ENCODE results near the gene MNT.
"Not testable (repeated sequence)": the region's sequence is repeated elsewhere in the genome, so short reads cannot be mapped to it uniquely, and the experiment has no call there.

MNT gene, protein sequence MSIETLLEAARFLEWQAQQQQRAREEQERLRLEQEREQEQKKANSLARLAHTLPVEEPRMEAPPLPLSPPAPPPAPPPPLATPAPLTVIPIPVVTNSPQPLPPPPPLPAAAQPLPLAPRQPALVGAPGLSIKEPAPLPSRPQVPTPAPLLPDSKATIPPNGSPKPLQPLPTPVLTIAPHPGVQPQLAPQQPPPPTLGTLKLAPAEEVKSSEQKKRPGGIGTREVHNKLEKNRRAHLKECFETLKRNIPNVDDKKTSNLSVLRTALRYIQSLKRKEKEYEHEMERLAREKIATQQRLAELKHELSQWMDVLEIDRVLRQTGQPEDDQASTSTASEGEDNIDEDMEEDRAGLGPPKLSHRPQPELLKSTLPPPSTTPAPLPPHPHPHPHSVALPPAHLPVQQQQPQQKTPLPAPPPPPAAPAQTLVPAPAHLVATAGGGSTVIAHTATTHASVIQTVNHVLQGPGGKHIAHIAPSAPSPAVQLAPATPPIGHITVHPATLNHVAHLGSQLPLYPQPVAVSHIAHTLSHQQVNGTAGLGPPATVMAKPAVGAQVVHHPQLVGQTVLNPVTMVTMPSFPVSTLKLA

GRCh38 chr17:2400877-2401425 is at the start of gene MNT:
MNT (minus strand) TSS chr17:2401060; CDS start chr17:2400712, 348 bp downstream.
- DNase-seq, result peak; percentile 97

- no peak for DNase-seq
These were observed 49.3 kb upstream of the MNT start for GRCh38 chr17:2450016-2450650.

DNA sequence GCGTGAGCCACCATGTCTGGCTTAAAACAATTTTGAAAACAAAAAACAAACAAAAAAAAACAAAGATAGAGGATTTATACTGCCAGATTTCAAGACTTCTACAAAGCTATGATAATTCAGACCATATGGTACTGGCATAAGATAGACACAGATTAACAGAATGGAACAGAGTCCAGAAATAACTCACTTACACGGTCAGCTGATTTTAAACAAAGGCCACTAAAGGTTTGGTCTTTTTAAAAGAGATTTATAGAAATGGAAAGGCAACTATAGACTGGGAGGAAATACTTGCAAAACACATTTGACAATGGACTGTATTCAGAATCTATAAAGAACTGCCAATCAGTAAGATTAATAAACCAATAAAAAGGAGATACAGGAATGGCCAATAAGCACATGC is 48.6 kb upstream of the MNT start:
- DNase-seq, result peak; percentile 55

DNA sequence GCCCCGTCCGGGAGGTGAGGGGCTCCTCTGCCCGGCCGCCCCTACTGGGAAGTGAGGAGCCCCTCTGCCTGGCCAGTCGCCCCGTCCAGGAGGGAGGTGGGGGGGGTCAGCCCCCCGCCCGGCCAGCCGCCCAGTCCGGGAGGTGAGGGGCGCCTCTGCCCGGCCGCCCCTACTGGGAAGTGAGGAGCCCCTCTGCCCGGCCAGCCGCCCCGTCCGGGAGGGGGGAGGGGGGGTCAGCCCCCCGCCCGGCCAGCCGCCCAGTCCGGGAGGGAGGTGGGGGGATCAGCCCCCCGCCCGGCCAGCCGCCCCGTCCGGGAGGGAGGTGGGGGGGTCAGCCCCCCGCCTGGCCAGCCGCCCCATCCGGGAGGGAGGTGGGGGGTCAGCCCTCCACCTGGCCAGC is 46.6 kb upstream of the MNT start:
- not testable (repeated sequence) for DNase-seq

DNA sequence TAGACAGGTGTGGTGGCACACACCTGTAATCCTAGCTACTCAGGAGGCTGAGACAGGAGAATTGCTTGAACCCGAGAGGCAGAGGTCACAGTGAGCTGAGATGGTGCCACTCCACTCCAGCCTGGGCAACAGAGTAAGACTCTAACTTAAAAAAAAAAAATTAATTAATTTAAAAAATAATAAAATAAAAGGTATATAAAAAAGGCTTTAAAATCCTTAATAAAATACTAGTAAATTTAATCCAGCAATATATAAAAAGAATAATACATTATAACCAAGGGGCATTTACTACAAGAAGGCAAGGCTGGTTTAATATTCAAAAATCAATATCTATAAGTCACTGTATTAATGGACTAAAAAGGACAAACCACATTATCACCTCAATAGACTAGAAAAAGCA is 44.8 kb upstream of the MNT start:
- no peak for DNase-seq

DNA sequence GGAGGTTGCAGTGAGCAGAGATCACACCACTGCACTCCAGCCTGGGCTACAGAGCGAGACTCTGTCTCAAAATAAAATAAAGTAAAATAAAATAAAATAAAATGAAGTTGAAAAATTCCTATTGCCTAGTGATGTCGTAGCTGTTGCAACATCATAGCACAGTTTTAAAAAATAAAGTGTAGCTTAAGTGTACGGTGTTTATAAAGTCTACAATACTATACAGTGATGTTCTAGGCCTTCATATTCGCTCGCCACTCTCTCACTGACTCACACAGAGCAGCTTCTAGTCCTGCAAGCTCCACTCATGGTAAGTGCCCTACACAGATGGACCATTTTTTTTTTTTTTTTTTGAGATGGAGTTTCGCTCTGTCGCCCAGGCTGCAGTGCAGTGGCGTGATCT is 43.5 kb upstream of the MNT start:
- no peak for DNase-seq

DNA sequence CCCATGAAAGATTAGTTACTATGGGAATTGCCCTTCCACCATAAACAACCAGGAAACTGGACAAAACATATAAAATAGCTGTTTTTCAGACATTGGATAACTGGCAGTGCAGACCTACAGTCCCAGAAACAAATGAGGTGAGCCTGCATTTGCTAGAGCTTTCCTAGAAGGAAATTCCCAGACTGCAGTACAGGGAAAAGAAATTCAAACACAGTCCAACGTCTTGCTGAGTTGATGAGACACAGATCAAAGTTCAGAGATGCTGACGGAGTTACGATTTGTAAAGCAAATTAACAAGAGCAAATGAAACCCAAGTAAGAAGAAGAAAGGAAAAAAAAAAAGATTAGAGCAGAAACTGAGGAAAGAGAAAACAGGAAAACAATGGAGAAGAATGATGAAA is 41.3 kb upstream of the MNT start:
- DNase-seq, result no peak

- no peak for DNase-seq
These were observed 40.1 kb upstream of the MNT start for GRCh38 chr17:2440930-2441329.

DNA sequence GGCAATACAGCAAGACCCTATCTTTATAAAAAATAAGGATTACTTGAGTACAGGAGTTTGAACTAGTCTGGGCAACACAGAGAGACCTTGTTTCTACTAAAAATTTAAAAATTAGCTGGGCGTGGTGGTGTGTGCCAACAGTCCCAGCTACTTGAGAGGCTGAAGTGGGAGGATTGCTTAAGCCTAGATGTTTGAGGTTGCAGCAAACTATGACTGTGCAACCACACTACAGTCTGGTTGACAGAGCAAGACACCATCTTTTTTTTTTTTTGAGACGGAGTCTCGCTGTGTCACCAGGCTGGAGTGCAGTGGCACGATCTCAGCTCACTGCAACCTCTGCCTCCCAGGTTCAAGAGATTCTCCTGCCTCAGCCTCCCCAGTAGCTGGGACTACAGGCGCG is 39.1 kb upstream of the MNT start:
- not testable (repeated sequence) for DNase-seq

DNA sequence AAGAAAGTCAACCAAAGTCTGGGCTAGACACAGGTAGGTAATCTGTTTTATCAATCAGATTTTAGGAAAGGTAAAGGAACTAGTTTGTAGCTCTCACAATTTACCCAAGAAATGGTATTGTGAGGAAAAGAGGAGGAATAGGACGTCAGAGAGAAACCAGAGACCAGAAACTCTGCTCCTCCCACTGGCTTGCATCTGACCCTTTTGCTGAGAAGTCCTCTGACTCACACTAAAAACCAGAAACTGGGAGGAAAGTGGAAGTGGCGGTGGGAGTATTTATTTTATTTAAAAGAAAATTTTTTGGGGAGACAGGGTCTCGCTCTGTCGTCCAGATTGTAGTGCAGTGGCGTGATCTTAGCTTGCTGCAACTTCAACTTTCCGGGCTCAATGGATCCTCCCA is 38.0 kb upstream of the MNT start:
- no peak for DNase-seq

DNA sequence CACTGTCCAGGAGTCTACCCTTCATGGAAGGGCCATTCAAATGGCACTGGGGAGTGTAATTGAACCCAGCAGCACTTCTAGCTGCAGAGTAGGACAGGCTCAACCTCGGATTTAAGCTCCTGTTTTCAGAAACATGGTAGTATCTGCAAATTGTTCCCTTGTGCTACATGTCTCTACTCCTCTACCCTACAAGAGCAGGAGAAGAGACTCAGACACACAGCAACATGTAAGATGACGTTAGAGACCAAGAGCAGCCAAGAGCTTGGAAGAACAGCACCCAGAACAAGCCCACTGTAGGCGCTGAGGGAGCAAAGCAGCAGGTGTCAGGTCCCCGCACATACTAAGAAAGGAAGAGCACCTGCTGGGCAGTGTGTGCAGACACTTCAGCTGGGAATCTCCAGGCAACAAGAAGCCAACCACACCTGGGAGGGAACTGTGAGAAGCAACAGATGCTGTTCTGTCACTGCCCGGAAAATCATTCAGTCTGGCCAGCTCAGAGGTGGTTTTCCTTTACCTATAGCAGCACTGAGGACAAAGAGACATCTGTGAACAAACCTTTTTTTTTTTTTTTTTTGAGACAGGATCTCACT is 35.6 kb upstream of the MNT start:
- no peak for DNase-seq

GRCh38 chr17:2435862-2436261 is 35.0 kb upstream of the MNT start:
- DNase-seq, result no peak

- no peak for DNase-seq
These were observed 34.4 kb upstream of the MNT start for GRCh38 chr17:2435181-2435741.

DNA sequence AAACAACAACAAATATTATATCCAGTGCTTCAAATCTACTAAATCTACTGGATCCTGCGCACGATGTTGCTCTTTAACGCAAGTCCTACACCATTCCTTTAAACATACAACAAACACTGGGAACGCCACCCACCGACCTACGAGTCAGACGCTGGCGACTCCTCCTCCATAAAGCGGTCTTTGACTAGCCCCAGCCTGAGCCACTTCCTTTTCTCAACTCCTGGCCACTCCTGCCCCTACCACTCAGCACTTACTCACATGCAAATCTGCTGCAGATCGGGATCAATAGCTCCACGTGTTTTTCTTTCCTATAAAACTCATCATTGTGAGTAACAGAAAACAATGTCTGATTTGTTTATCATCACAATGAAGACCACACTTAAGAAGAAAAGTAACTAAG is 32.8 kb upstream of the MNT start:
- DNase-seq, result no peak

DNA sequence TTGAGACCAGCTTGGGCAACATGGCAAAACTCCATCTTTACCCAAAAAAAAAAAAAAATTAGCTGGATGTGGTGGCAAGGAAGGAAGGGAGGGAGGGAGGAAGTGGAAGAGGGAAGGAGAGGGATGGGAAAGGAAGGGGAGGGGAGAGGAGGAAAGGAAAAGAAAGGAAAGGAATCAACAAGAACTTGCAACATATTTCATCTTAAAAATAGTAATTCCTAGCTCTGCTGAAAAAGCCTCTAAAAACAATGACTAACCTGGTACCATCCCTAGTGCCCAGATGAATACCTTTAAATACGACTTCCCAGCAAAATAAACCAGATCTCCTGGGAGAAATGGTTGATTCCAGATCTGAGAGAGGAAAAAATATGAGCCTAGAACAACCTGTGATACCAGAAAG is 27.1 kb upstream of the MNT start:
- no peak for DNase-seq

DNA sequence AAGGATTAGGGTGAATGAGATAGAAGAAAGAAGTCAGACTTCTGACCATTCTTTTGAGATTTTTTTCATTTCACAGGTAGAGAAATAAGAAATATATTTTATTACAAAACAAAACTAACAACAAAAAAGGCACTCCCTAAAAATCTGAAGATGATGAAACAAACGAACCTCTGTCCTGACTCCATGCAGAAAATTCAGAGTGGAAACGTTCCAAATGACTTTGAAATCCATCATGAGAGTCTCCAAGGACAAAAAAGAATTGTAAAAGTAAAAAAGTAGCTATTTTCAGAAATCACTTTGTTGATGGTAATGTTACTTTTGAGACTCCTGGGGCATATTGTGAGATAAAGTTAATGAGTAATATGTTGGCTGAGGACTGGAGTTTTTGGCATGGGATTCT is 26.4 kb upstream of the MNT start:
- DNase-seq, result no peak

GRCh38 chr17:2423271-2423670 is 22.4 kb upstream of the MNT start:
- DNase-seq, result peak; percentile 99

DNA sequence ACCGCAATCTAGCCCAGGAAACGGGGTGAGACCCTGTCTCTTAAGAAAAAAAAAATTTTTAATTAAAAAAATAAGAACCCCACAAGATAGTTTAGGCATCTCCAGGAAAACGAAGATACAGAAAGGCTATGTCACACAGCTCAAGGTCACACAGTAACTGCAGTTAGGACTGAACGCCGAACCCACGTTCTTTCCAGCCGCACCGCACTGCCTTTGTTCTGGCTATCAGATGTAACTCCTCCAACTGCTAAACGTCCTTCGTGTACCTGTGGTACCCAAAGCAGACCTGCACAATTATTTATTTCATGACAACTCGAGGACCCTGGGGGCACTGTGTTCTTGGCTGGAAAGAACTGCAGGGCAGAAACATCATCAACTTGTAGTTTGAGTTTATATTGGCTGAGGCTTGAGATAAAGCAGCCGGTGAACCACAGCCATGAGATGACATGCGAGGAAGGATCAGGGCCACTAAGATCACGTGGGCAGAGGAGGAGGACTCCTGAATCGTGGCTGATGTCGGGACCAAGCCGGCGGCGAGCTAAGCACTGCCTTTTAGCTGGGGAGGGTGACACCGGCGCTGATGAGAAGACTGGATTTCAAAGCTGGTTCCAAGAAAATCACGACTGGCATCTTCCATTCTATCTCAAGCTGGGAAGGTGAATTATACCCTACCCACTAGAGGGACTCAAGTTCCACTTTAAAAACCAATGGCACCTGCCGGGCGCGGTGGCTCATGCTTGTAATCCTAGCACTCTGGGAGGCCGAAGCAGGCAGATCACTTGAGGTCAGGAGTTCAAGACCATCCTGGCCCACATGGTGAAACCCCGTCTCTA is 20.7 kb upstream of the MNT start:
- peak; percentile 75 for DNase-seq

DNA sequence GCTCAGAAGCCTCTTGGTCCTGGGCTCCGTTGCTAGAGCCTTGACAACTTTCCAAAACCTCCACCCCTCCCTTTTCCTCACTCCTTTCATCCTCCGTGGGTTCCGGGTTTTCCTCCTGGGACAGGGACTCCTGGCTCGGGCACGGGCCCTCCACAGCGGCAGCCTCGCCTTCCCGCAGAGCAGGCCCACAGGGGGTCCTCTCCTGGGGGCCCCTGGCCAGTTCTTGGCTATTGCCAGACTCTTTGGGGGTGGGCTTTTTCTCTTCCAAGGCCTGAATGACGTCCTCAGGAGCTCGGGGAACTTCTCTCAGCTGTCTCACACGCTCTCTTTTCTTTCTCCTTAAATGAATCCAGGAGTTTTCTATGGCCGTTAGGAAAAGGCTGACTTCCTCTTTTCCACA is 19.3 kb upstream of the MNT start:
- DNase-seq, result no peak

DNA sequence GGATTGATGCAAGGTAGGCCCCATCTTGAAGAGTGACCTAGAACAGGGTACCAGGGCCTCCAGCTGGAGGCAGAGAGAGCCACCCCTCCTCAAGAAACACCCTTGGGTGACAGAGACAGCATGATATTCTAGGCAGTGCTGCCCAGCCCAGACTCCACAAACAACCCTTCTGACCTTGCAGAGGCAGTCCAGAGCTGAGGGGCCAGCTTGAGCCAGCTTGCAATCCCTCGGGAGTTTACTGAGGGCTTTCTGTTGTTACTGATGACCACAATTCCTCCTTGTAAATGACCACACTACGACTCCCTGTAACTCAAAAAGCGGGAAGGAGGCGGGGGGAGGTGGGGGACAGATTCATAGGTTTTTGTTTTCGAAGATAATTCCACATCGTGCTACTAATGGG is 18.6 kb upstream of the MNT start:
- DNase-seq, result no peak

- peak; percentile 71 for DNase-seq
These were observed 17.7 kb upstream of the MNT start for GRCh38 chr17:2418572-2418971.

- DNase-seq, result peak; percentile 96
These were observed 15.3 kb upstream of the MNT start for GRCh38 chr17:2416010-2416734.

Data from NCI-H82 (cell line).